ENCODE results near the gene AMMECR1.

DNA sequence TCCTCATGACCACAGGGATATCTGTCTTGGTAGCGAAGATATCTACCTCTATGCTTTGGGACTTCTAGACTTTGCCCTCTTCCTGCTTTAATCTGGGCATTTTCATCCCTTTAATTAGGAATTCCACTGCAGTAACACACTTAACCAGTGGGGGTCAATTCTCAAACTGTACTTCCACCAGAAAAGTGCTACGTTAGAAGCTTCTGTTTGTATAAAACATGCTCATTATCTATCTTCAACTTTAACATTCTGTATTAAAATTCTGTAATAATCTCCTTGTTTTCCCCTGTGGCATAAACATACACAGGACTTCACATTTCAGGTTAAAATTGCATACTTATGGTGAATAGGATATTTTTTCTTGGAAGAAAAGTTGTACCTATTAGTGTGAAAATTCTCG is 105.6 kb downstream of the AMMECR1 start:
- TF ChIP-seq POLR2AphosphoS5 (IDR thresholded peaks at IDR 0.05): no peak
- TF ChIP-seq, protein P1, sequence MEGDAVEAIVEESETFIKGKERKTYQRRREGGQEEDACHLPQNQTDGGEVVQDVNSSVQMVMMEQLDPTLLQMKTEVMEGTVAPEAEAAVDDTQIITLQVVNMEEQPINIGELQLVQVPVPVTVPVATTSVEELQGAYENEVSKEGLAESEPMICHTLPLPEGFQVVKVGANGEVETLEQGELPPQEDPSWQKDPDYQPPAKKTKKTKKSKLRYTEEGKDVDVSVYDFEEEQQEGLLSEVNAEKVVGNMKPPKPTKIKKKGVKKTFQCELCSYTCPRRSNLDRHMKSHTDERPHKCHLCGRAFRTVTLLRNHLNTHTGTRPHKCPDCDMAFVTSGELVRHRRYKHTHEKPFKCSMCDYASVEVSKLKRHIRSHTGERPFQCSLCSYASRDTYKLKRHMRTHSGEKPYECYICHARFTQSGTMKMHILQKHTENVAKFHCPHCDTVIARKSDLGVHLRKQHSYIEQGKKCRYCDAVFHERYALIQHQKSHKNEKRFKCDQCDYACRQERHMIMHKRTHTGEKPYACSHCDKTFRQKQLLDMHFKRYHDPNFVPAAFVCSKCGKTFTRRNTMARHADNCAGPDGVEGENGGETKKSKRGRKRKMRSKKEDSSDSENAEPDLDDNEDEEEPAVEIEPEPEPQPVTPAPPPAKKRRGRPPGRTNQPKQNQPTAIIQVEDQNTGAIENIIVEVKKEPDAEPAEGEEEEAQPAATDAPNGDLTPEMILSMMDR (IDR thresholded peaks at IDR 0.05): no peak
- TF ChIP-seq POLR2A (IDR thresholded peaks at IDR 0.05; ENCODE audit: low read depth): no peak
